ENCODE data around the gene NTN4.
"Not testable (repeated sequence)": the region's sequence is repeated elsewhere in the genome, so short reads cannot be mapped to it uniquely, and the experiment has no call there.

The NTN4 gene

DNA sequence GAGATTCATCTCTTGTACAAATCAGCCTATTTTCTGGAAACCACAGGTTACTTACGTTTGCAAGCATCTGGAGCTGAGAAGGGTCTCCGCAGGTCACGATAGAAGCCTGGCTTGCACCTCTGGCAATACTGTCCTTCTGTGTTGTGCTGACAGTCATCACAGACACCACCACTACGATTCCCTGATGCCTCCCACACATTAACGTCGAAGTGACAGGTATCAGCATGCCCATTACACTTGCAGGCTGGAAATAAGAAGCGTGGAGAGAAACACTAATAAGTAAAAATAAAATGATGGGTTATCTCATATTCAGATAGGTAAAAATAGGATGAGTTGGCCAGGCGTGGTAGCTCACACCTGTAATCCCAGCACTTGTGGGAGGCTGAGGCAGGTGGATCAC, 80.2 kb downstream of the NTN4 start:
- DNase-seq (ENCODE audit: low spot score): no peak

- no peak for DNase-seq (ENCODE audit: low spot score)
Observed at GRCh38 chr12:95709152-95709551, 81.4 kb downstream of the NTN4 start.

DNA sequence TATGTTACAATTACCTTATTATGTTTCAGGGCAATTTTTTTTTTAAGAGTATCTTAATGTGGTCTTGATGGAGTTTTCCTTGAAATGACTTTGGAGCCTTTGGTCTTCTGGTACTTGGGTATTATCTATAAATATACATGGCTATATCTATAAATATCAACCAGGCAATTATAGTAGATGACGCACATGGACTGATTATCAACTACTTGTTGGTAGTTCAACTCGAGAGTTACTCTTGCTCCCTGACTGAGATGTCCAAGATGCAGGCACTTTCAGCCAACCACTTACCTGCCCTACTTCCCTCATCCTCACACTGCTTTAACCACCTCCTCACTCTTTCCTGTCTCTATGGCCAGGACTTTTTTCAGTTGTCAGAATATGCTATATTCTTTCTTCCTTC, 85.4 kb downstream of the NTN4 start:
- no peak for DNase-seq (ENCODE audit: low spot score)

GRCh38 chr12:95703986-95704385, 86.6 kb downstream of the NTN4 start:
- DNase-seq (ENCODE audit: low spot score): no peak

DNA sequence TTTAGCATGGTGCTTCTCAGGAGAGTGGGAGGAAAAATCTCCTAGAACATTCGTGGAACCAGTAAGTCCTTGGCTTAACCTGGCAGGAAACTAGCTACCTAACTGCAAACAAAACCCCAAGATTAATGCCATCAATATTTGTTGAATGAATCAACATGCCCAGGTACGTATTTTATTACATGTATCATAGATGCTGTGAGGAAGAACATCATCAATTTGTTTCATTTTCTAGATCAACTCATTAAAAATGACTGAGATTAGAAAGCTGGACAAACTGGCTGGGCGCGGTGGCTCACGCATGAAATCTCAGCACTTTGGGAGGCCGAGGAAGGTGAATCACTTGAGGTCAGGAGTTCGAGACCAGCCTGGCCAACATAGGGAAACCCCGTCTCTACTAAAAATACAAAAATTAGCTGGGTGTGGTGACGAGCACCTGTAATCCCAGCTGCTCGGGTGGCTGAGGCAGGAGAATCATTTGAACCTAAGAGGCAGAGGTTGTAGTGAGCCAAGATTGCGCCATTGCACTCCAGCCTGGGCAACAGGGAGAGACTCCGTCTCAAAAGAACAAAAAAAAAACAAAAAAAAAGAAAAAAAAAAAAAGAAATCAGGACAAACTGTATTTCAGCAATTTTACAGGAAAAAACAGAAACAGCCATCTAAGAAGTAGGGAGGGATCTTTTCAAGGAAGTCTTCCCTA, 88.7 kb downstream of the NTN4 start:
- no peak for DNase-seq (ENCODE audit: low spot score)

GRCh38 chr12:95701275-95701674, 89.3 kb downstream of the NTN4 start:
- no peak for DNase-seq (ENCODE audit: low spot score)

DNA sequence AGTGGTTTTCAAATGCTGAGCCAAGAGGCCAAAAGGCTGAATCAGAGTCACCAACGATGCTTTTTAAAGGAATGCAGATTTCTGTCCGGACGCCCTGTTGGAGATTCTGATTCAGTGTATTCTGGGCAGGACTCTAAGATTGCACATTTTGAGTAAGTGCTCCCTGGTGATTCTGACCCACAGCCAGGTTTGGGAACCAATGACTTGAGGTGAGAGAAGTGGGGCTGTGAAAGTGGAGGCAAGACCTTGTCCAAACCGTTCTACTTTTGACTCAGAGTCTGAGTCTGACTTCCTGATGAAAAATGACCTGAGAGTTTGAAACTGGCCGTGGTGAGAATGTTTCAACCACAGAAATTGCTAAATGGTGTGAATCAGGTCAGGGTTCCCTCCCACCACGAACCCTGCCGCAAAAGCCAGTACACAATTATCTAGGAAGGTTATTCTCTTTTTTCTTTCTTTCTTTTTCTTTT, 90.2 kb downstream of the NTN4 start:
- DNase-seq (ENCODE audit: low spot score): peak; percentile 70

GRCh38 chr12:95699579-95699978, 91.0 kb downstream of the NTN4 start:
- no peak for DNase-seq (ENCODE audit: low spot score)

DNA sequence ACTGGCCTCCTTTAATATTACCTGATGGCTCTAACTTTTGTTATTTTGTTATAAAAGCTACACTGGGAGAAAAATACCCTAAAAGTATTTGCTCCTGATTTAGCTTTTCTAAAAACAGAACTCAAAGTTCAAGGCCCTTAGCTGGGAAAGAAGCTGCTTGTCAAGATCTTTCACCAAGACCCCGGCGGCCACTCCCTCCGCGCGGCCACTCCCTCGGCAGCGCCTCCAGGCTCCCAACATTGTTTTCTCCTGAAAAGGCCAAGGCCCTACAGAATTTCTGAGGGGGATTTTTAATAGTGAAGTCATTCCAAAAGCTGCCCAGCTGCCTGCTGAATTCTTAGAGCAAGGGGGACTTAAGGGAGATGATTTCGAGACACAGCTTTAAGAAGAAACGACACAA, 96.4 kb downstream of the NTN4 start:
- DNase-seq (ENCODE audit: low spot score): no peak

DNA sequence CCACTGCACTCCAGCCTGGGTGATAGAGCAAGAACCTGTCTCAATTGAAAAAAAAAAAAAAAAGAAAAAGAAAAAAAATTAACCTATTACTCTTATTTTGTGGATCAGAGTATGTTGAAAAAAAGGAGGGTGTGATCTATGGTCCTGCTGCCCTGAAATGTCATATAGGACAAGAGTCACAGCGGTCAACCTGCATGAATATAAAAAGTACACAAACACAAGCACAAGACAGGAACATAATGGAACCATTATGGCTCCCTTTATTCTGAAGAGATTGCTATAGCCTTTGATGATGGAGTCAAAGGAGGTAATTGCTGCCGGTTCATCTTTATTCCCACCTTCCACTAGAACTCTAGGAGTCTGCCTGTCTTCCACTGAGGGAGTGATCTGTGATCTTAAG, 96.9 kb downstream of the NTN4 start:
- no peak for DNase-seq (ENCODE audit: low spot score)

DNA sequence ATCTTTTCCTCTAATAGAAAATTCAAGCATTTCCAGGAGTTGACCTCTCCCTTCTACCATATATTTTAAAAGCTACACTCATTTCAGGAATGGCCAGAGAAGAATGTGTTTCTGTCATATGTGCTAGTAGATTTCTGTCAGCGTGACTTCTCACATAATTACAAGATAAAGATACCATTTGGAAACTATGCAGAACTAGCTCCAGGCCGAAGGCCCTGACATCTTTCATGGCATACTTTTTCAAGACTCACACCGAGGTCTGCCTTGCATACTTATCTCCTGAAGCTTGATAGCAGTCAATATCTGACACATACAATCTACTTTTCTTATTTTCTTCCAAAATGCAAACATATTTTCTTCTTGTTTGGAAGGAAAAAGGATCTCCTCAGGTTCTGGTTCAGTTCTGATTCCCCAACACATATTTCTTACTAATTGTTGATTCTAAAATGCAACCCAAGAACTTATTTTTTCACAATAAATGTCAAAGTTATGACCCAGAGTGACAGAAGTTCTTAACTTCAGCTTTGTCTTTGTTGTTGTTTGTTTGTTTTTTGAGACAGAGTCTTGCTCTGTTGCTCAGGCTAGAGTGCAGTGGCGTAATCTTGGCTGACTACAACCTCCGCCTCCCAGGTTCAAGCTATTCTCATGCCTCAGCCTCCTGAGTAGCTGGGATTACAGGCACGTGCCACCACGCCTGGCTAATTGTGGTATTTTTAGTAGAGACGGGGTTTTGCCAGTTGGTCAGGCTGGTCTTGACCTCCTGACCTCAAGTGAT, 99.5 kb downstream of the NTN4 start:
- DNase-seq (ENCODE audit: low spot score): no peak

- no peak for DNase-seq (ENCODE audit: low spot score)
Observed at GRCh38 chr12:95687937-95688336, 102.6 kb downstream of the NTN4 start.

DNA sequence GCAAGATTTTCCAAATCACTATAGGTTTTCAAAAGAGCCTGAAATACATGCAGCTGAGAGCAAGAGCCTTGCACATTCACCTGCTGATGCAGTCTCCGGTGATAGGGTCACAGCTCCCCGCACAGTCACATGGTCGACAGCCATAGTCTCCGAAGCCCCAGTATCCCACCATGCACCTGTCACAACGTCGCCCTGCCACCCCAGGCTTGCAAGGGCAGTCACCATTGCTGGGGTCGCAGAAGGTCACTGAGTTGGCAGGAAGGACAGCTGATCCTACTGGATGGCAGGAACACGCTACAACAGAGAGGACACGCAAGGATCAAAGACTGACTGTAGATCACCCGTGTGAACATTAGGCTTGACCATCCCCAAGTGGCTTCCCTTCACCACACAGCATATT, 107.1 kb downstream of the NTN4 start:
- no peak for DNase-seq (ENCODE audit: low spot score)

DNA sequence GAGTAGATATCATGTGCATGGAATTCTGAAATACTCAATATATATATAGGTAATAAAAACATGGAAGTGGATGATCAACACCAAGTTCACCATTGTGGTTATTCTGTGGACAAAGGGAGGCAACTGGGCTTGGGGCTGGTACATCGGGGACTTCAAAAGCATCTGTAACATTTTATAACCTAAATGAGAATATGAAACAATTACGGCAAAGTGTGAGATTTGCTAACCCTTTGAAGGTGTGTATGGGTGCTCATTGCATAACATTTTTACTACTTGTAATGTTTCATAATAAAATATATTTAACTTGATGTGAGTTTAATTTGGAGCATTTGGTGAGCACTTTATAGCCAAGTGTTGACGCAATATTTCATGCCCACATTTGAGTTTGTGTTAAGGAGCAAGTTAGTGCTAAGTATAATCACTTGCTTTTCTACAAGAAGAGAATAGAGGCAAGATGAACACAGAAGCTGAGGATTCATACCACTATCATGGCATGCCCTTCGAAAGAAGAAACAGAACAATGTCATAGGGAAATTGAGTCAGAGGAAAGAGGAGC, 109.3 kb downstream of the NTN4 start:
- no peak for DNase-seq (ENCODE audit: low spot score)

DNA sequence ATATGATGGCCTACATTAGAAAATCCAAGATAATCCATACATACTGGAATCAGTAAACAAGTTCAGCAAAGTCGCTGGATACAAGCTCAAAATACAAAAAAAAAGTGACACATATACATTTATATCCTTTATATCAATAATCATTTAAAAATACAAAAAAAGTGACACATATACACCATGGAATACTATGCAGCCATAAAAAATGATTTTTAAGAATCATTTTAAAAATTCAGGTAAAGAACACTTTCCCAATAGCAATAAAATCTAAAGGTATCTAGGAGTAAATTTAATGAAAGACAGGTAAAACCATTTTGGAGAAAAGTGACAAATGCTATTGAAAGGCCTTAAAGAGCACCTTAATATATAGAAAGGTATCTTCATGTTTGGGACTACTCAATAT, 111.9 kb downstream of the NTN4 start:
- DNase-seq (ENCODE audit: low spot score): no peak

DNA sequence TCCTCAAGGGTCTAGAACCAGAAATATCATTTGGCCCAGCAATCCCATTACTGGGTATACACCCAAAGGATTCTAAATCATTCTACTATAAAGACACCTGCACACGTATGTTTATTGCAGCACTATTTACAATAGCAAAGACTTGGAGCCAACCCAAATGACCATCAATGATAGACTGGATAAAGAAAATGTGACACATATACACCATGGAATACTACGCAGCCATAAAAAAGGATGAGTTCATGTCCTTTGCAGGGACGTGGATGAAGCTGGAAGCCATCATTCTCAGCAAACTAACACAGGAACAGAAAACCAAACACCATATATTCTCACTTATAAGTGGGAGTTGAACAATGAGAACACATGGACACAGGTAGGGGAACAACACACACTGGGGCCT, 112.8 kb downstream of the NTN4 start:
- not testable (repeated sequence) for DNase-seq (ENCODE audit: low spot score)

- no peak for DNase-seq (ENCODE audit: low spot score)
Observed at GRCh38 chr12:95674631-95675030, 115.9 kb downstream of the NTN4 start.

- DNase-seq (ENCODE audit: low spot score): no peak
Observed at GRCh38 chr12:95674163-95674562, 116.4 kb downstream of the NTN4 start.

DNA sequence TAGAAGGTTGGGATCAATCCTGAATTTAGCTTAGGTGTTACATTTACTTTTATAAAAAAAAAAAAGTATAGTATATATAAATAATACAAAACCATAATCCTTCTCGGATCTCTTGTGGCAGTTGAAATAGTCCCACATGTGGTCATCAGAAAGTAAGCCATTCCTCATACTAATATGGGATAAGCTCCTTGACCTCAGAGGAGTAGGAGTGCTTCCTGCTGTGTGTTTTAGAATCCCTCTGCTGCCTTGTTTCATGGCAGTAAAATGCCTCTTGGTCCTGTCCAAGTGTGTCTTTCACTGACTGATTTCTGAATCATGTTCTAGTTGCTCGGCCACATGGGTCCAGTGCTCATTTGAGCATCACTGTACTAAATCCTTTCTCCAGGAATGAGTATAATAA, 117.0 kb downstream of the NTN4 start:
- DNase-seq (ENCODE audit: low spot score): no peak

DNA sequence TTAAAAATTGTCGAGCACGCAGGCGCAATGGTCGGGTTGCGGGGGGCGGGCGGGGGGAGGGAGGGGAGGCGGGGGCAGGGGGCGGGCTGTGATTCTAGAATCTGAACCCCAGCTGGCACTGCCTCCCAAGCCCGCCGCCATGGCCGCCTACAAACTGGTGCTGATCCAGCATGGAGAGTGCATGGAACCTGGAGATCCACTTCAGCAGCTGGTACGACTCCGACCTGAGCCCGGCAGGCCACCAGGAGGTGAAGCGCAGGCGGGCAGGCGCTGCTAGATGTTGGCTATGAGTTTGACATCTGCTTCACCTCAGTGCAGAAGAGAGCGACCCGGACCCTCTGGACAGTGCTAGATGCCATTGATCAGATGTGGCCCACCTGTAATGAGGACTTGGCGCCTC, 118.4 kb downstream of the NTN4 start:
- no peak for DNase-seq (ENCODE audit: low spot score)

GRCh38 chr12:95671265-95671664, 119.3 kb downstream of the NTN4 start:
- no peak for DNase-seq (ENCODE audit: low spot score)

GRCh38 chr12:95663525-95663924, 127.0 kb downstream of the NTN4 start:
- DNase-seq (ENCODE audit: low spot score): no peak

DNA sequence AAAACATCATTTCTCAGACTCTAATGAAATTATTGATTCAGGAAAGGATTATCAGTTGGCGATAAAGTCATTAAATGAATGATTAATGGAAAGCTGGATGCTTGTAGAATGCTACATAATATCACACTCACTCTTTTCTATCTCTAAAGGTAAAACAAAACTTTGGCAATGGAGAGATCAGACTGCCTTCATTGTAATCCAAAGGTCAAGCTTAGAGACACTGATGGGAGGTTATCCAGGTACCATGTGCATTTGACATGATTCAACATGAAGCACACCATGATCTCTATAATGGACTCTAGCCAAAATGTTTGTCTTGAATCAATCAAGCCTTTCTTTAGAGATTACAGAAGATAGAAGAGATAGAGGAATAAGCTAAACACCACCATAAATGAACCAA, 129.2 kb downstream of the NTN4 start:
- no peak for DNase-seq (ENCODE audit: low spot score)

Measured in AG08396 (cell line).